Left ventricle myocardium inferior (tissue), 1 donor: ENCODE data around the gene ATG16L1. TPM values are rescaled to one million over a fixed set of nuclear protein-coding genes. Genes with fewer than 3 reads are reported as not detected.

Experiments
- DNase-seq: peaks from one replicate; pipeline ENCODE4 v3.0.0-alpha.2; 2020
- H3K27ac ChIP-seq: fragments of 200-600 bp; replicated peaks from 2 replicates; pipeline ENCODE4 v1.8.0; 2021
- H3K27me3 ChIP-seq: fragments of 200-600 bp; 2 replicates; pipeline ENCODE4 v1.8.0; 2021; ENCODE audit warnings: low read depth
- H3K36me3 ChIP-seq: fragments of 200-600 bp; 2 replicates; pipeline ENCODE4 v1.8.0; 2021
- H3K4me1 ChIP-seq: fragments of 200-600 bp; 2 replicates; pipeline ENCODE4 v1.8.0; 2021
- H3K4me3 ChIP-seq: fragments of 200-600 bp; 2 replicates; pipeline ENCODE4 v1.8.0; 2021; ENCODE audit warnings: mild to moderate bottlenecking, moderate library complexity
- H3K9me3 ChIP-seq: fragments of 200-600 bp; replicated peaks from 2 replicates; pipeline ENCODE4 v1.8.0; 2021
- CTCF ChIP-seq: fragments of 200-600 bp; IDR thresholded peaks from 2 replicates; pipeline ENCODE4 v1.8.0; 2021; ENCODE audit warnings: antibody characterized with exemption, mild to moderate bottlenecking, borderline replicate concordance
- intact Hi-C: fragments of 100-400 bp; cut with micrococcal nuclease; formaldehyde crosslinking; loops from one replicate; pipeline ENCODE4 v1.11.0; 2022
- total RNA-seq: library from RNA; stranded (reverse); fragmentation: NEBNext Ultra II Directional; extraction: Animal tissue kit (Norgen Biotek cat#: 25700); gene quantifications from one replicate; pipeline ENCODE4 v1.2.1, GENCODE V29; 2021
- donor health status: DM: no; HTN: yes; CAD: no; lungs with severe emphysema.

The ATG16L1 gene
- total RNA-seq, 1 donor from 2014 or later: 18.6 TPM

- TF ChIP-seq CTCF: no peak
- Histone ChIP-seq H3K27ac (no peak overlapping the region), H3K9me3 (no peaks in the 10 kb centered on the region), H3K4me1 (peaks cover 4% of the 10 kb centered on the region), H3K27me3 (no peaks in the 10 kb centered on the region), H3K4me3 (no peak overlapping the region), H3K36me3 (no peaks in the 10 kb centered on the region)
- DNase-seq: no peak
- intact Hi-C loops: no loop called here
Measured at GRCh38 chr2:233244818-233245217, 6.7 kb upstream of the ATG16L1 start.

GRCh38 chr2:233245406-233245805 is 6.1 kb upstream of the ATG16L1 start:
- H3K27me3 ChIP-seq: no peaks in the 10 kb centered on the region
- intact Hi-C loops: no loop called here
- no peak for DNase-seq
- H3K36me3 ChIP-seq: no peaks in the 10 kb centered on the region
- no peak for TF ChIP-seq CTCF
- no peak overlapping the region for H3K27ac ChIP-seq
- H3K4me3 ChIP-seq: no peak overlapping the region
- H3K4me1 ChIP-seq: peaks cover 4% of the 10 kb centered on the region
- H3K9me3 ChIP-seq: no peaks in the 10 kb centered on the region

- no peak overlapping the region for H3K27ac ChIP-seq
- peaks cover 6% of the 10 kb centered on the region for H3K4me1 ChIP-seq
- H3K4me3 ChIP-seq: no peak overlapping the region
- H3K9me3 ChIP-seq: no peaks in the 10 kb centered on the region
- H3K36me3 ChIP-seq: no peaks in the 10 kb centered on the region
- intact Hi-C loops: no loop called here
- TF ChIP-seq CTCF: no peak
- no peaks in the 10 kb centered on the region for H3K27me3 ChIP-seq
- no peak for DNase-seq
Measured at GRCh38 chr2:233247116-233247515, 4.4 kb upstream of the ATG16L1 start.

- Histone ChIP-seq H3K36me3 (no peaks in the 10 kb centered on the region), H3K27me3 (no peaks in the 10 kb centered on the region), H3K4me1 (peaks cover 12% of the 10 kb centered on the region), H3K27ac (no peak overlapping the region), H3K9me3 (no peaks in the 10 kb centered on the region), H3K4me3 (no peak overlapping the region)
- intact Hi-C loops: no loop called here
- DNase-seq: no peak
- TF ChIP-seq CTCF: no peak
Measured at GRCh38 chr2:233247744-233248143, 3.7 kb upstream of the ATG16L1 start.

GRCh38 chr2:233248999-233249398 is 2.5 kb upstream of the ATG16L1 start:
- H3K36me3 ChIP-seq: peaks cover 5% of the 10 kb centered on the region
- no peak for DNase-seq
- no peak overlapping the region for H3K27ac ChIP-seq
- TF ChIP-seq CTCF: no peak
- H3K9me3 ChIP-seq: no peaks in the 10 kb centered on the region
- no peak overlapping the region for H3K4me3 ChIP-seq
- H3K4me1 ChIP-seq: peaks cover 25% of the 10 kb centered on the region
- intact Hi-C loops: no loop called here
- H3K27me3 ChIP-seq: no peaks in the 10 kb centered on the region

GRCh38 chr2:233250568-233250967 is 905 bp upstream of the ATG16L1 start:
- Histone ChIP-seq H3K4me3 (no peak overlapping the region), H3K27ac (peak overlapping the region; percentile 91), H3K36me3 (peaks cover 5% of the 10 kb centered on the region), H3K4me1 (peaks cover 34% of the 10 kb centered on the region), H3K9me3 (no peaks in the 10 kb centered on the region), H3K27me3 (no peaks in the 10 kb centered on the region)
- no peak for TF ChIP-seq CTCF
- DNase-seq: no peak
- intact Hi-C loops: loop anchor here (5.0 kb wide), 1 partner anchor 398 kb away; no protein-coding TSS in a partner anchor
